ENCODE results near the gene EMB.
"Not testable (repeated sequence)": the region's sequence is repeated elsewhere in the genome, so short reads cannot be mapped to it uniquely, and the experiment has no call there.

EMB gene

DNA sequence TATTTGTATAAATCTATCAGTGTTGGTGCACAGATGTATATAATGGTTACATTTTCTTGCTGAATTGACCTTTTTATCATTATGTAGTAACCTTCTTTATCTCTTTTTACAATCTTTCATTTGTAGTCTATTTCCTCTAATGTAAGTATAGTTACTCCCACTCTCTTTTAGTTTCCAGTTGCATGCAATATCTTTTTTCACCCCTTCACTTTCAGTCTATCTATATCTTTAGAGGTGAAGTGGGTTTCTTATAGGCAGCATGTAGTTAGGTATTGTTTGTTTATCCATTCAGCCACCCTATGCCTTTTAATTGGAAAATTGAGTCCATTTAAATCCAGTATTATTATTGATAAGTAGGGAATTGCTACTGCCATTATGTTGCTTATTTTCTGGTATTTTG lies 6.1 kb upstream of the EMB start:
- DNase-seq (ENCODE audit: extremely low read depth, low read depth), result no peak
- TF ChIP-seq, protein P1, sequence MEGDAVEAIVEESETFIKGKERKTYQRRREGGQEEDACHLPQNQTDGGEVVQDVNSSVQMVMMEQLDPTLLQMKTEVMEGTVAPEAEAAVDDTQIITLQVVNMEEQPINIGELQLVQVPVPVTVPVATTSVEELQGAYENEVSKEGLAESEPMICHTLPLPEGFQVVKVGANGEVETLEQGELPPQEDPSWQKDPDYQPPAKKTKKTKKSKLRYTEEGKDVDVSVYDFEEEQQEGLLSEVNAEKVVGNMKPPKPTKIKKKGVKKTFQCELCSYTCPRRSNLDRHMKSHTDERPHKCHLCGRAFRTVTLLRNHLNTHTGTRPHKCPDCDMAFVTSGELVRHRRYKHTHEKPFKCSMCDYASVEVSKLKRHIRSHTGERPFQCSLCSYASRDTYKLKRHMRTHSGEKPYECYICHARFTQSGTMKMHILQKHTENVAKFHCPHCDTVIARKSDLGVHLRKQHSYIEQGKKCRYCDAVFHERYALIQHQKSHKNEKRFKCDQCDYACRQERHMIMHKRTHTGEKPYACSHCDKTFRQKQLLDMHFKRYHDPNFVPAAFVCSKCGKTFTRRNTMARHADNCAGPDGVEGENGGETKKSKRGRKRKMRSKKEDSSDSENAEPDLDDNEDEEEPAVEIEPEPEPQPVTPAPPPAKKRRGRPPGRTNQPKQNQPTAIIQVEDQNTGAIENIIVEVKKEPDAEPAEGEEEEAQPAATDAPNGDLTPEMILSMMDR (IDR thresholded peaks at IDR 0.05; ENCODE audit: low read depth, low read length), result no peak

DNA sequence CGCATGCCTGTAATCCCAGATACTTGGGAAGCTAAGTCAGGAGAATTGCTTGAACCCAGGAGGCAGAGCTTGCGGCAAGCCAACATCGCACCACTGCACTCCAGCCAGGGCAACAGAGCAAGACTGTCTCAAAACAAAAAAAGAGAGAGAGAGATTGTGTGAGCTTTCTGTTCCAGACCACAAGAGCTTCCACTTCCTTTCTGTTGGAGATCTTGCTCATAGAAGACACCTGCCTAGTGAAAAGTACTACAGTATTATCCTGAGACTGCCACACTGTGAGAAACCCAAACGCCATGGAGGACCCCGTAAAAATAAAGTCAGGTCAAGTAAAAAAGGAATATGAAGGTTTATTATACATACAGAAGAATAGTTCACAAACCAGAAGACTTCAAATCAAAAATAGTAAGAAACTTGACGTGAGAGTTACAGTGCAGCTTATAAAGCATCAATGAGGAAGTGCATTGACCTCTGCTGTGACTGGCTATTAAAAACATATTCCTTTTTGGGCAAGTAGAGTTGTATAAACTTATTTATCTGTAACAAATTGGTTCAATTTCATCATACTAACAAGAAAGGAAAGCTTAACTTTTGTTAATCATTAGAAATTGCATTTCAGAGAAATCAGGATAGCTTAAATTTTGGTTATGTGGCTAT lies 4.3 kb upstream of the EMB start:
- DNase-seq (ENCODE audit: extremely low read depth, low read depth), result no peak

DNA sequence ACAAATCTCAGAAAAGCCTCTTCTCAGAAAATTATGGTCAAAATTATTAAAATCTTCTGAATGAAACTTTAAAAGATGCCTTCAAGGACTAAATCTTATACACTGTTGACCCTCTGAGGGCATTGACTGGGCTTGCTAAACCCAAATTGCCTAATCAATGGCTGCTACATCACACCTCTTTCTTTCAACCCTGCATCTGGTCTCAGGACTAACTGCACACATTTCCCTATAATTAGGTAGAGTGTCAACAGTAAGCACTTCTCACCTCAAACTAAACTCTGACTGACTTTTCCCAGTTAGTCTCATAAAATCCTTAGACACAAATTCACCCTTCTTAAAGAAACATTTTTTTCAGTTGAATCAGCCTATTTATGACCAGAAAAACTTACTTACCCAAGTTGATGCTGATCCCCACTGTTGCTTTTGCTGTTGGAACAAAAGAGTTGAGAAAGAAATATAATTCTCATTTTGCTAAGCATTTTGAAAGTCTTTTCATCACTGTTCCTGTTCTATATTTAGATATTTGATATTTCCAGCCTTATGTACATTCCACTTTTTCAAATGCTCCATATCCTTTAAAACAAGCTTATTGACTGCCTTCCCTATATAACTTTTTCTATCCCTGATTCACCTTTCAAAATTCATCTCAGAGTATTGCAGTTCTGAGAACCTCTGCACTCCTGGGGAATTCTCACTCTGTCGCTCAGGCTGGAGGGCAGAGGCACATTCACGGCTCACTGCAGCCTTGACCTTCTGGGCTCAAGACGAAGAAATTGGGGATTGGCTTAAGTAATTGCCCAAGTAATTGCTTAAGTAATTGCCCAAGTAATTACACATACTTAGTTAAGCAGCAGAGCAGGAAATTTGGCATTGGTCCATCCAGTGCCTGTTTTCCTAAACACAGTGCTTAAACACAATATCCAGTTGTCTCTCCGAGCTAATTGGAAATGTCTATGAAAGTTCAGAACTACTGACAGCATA lies 1.8 kb upstream of the EMB start:
- not testable (repeated sequence) for DNase-seq (ENCODE audit: extremely low read depth, low read depth)

More for the DNA sequence above, 4.3 kb upstream of the EMB start:
- TF ChIP-seq, protein P1 (IDR thresholded peaks at IDR 0.05; ENCODE audit: low read depth, low read length), result no peak

DNA sequence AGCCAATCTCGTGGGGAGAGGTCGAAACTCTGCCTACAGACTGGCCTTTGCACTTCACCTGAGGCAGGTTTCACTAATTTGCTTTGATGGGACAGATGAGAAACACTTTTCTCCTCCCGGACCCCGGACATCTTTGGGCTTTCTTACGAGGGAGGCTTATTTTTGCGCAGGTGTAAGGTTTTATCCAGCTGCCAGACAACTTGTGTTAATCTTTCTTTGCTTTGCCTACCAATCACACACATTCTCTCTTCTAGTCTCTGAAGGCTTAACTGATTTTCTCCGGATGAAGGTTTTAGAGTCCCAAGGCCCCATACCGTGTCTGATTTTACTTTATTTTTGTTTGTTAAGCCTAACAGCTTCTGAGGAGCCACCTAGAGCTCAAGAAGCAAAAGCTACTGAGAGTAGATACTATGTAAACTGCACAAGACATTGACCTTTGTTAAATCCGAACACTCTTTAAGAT lies 436 bp upstream of the EMB start:
- TF ChIP-seq, protein P1 (IDR thresholded peaks at IDR 0.05; ENCODE audit: low read depth, low read length), result no peak
- no peak for DNase-seq (ENCODE audit: extremely low read depth, low read depth)

DNA sequence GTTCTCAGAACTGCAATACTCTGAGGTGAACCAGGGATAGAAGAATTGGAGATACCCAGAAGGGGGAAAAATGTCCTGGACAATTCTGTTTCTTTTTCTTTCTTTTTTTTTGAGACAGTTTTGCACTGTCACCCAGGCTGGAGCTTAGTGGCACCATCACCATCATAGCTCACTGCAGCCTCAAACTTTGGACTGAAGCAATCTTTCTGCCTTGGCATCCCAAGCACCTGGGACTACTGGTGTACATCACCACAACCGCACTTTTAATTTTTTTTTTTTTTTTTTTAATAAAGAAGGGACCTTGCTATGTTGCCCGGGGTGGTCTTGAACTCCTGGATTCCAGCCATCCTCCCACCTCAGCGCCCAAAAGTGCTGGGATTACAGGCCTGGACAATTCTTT lies 1.9 kb downstream of the EMB start:
- no peak for DNase-seq (ENCODE audit: extremely low read depth, low read depth)
- TF ChIP-seq, protein P1 (IDR thresholded peaks at IDR 0.05; ENCODE audit: low read depth, low read length), result no peak

DNA sequence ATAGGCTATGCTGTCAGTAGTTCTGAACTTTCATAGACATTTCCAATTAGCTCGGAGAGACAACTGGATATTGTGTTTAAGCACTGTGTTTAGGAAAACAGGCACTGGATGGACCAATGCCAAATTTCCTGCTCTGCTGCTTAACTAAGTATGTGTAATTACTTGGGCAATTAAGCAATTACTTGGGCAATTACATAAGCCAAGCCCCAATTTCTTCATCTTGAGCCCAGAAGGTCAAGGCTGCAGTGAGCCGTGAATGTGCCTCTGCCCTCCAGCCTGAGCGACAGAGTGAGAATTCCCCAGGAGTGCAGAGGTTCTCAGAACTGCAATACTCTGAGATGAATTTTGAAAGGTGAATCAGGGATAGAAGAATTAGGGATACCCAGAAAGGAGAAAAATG lies 3.0 kb downstream of the EMB start:
- not testable (repeated sequence) for DNase-seq (ENCODE audit: extremely low read depth, low read depth)

DNA sequence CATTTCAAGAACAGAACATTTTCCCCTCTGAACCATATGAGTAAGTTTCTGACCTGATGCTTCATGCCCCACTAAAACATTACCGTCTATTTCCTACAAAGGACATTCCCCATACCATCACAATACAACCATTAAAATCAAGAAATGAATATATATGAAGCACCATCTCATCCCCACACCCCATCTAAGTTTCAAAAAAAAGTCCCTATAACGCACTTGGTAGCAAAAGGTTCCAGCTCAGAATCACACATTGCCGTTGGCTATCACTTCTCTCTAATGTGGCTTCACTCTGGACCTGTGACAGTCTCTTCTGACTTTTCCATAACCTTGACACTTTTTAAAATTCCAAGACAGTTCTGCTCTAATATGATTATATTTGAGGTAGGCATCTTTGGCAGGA lies 5.9 kb downstream of the EMB start:
- no peak for DNase-seq (ENCODE audit: extremely low read depth, low read depth)
- TF ChIP-seq, protein P1 (IDR thresholded peaks at IDR 0.05; ENCODE audit: low read depth, low read length), result no peak

DNA sequence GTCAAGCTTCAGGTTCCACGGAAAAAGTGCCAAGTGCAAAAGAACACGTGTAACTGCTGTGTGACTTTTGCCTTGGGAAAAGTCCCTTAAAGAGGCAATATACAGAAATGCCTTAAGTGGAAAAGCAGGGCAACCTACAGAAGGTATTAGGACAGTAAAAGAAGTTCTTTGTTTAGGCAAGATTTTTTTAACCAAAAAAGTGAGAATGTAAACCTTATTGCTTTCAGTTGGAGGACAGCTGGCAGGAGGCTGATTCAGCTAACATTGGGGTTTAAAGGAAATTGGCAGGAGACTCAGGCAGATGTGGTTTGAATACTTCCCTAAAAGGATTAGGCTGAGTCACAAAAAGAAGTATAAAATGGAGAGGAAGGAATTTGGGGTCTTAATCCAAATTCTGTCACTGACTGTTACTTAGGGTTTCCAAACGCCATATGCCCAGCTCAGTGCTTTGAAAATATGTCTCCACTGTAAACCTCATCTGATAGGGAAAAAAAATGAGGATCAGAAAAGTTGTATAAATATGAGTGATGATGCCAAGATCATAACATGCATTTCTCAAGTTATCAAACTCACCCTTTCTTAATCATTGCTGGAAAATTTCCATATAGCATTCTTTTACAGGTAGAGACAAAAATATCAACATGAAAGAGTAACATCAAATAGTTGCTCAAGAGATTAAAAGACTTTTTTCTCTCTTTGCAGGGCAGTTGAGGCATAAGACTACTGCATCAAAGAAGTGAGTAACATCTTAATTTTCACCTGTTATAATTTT lies 9.8 kb downstream of the EMB start:
- not testable (repeated sequence) for DNase-seq (ENCODE audit: extremely low read depth, low read depth)

DNA sequence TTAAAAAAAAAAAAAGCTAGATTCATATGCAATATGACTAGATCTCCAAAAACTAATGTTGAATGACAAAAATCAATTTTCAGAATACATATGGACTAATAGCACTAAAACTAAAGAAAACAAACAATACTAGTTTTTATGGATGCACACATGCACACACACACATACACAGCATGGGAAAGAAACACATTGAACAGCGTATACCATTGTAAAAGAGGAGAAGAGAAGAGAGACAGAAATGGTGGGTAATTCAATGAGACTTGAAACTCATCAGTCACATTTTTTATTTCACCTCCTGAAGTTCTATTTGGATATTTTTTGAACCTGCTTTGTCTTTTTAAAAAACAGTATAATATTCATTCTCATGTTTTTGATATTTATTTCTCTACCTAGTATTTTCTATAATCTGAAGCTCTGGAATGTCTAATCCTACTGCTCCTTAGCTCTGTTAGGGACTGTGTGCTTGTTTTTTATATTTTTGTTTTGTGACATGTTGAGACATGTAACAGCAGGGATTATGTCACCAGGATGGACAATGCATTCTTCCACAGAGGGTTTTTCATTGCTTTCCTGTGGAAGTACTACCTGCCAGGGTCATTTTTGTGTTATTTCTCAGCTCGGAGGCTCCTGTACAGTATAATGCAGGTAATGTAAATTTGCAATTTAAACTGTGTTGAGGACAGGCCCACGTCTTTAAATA lies 17.8 kb downstream of the EMB start:
- not testable (repeated sequence) for DNase-seq (ENCODE audit: extremely low read depth, low read depth)

DNA sequence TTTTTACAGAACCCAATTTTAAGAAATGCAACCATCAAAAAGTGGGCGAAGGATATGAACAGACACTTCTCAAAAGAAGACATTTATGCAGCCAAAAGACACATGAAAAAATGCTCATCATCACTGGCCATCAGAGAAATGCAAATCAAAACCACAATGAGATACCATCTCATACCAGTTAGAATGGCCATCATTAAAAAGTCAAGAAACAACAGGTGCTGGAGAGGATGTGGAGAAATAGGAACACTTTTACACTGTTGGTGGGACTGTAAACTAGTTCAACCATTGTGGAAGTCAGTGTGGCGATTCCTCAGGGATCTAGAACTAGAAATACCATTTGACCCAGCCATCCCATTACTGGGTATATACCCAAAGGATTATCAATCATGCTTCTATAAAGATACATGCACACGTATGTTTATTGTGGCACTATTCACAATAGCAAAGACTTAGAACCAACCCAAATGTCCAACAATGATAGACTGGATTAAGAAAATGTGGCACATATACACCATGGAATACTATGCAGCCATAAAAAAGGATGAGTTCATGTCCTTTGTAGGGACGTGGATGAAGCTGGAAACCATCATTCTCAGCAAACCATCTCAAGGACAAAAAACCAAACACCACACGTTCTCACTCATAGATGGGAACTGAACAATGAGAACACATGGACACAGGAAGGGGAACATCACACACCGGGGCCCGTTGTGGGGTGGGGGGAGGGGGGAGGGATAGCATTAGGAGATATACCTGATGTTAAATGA lies 19.7 kb downstream of the EMB start:
- not testable (repeated sequence) for DNase-seq (ENCODE audit: extremely low read depth, low read depth)
